Kidney (tissue), 14 donors: Measurements from ENCODE around the gene RAB33B. TPM values are rescaled to one million over a fixed set of nuclear protein-coding genes. Genes with fewer than 3 reads are reported as not detected.

Experiments
- DNase-seq, 5 donors: peaks; one replicate each; pipeline ENCODE4 v3.0.0-alpha.2; 2013 to 2020
- FAIRE-seq: peaks from 2 replicates; lab custom pipeline; 2012; peaks lifted over from hg19 to GRCh38; lab: Jason Lieb, UNC
- H3K27ac ChIP-seq, 2 donors: one replicate each; pipeline ENCODE4 v1.7.0; 2013; ENCODE audit warnings: low read depth in 2 of 2, low read length in 2 of 2, inconsistent platforms in 1 of 2
- H3K27me3 ChIP-seq: one replicate; pipeline ENCODE4 v1.7.1; 2013; ENCODE audit warnings: low read length, inconsistent platforms; ENCODE audit not compliant: control insufficient read depth, insufficient read depth
- H3K36me3 ChIP-seq, 3 donors: one replicate each; pipeline versions ENCODE4 v1.7.0 to v1.7.1; 2013; ENCODE audit warnings: low read length in 3 of 3, control low read depth in 1 of 3, inconsistent platforms in 1 of 3; ENCODE audit not compliant: insufficient read depth in 3 of 3, control insufficient read depth in 2 of 3
- H3K4me1 ChIP-seq, 3 donors: one replicate each; pipeline versions ENCODE4 v1.7.0 to v1.7.1; 2013; ENCODE audit warnings: low read length in 3 of 3, inconsistent platforms in 1 of 3, low read depth in 1 of 3; ENCODE audit not compliant: control insufficient read depth in 2 of 3, insufficient read depth in 2 of 3
- H3K4me3 ChIP-seq, 3 donors: one replicate each; pipeline versions ENCODE4 v1.7.0 to v1.8.1; 2013; ENCODE audit warnings: low read length in 3 of 3, control low read depth in 1 of 3, inconsistent platforms in 1 of 3
- H3K9ac ChIP-seq, 3 donors: one replicate each; pipeline versions ENCODE4 v1.7.0 to v1.7.1; 2013; ENCODE audit warnings: low read length in 3 of 3, control low read depth in 1 of 3, inconsistent platforms in 1 of 3
- H3K9me3 ChIP-seq, 3 donors: one replicate each; pipeline versions ENCODE4 v1.7.0 to v1.7.1; 2013; ENCODE audit warnings: low read length in 3 of 3, control low read depth in 1 of 3, inconsistent platforms in 1 of 3; ENCODE audit not compliant: control insufficient read depth in 2 of 3, insufficient read depth in 1 of 3
- CTCF ChIP-seq: IDR thresholded peaks from 3 replicates; pipeline ENCODE4 v1.5.1; 2012; ENCODE audit warnings: mild to moderate bottlenecking, moderate library complexity, borderline replicate concordance; ENCODE audit not compliant: insufficient read depth; ENCODE audit errors: extremely low read depth
- intact Hi-C: fragments of 100-400 bp; cut with DNase I; formaldehyde crosslinking; loops from one replicate; pipeline ENCODE4 v1.11.1; 2022
- polyA plus RNA-seq: library from polyadenylated mRNA; stranded (reverse); fragments of 350-450 nt; fragmentation: Illumina TruSeq; extraction: RNeasy Lipid Tissue Mini Kit (QIAGEN cat#74804); gene quantifications from one replicate; pipeline ENCODE4 v1.2.3, GENCODE V29; 2014; ENCODE audit warnings: low read depth, low replicate concordance; ENCODE audit not compliant: insufficient read depth
- total RNA-seq: library from RNA; stranded (reverse); fragmentation: NEBNext Ultra II Directional; extraction: Animal tissue kit (Norgen Biotek cat#: 25700); gene quantifications from one replicate; pipeline ENCODE4 v1.2.1, GENCODE V29; 2021
- donor health status: control.
- donor health status: control.
- donor health status: control.
- donor health status: control.
- donor health status: control.
- donor health status: DM: yes; HTN: yes; CAD: no.
- donor health status: Normal renal cell carcinoma (clear cell type).

The RAB33B gene
- total and polyA plus RNA-seq, 2 donors from 2014 or later, result 2.5 to 9.8 TPM

- DNase-seq, result no peak
- H3K9me3 ChIP-seq, result no peaks in the 10 kb centered on the region
- no peak for TF ChIP-seq CTCF
- H3K4me1 ChIP-seq, result peaks cover 0 to 2% (median 0%) of the 10 kb centered on the region in 3 donors
- FAIRE-seq, result no peak
- intact Hi-C loops, result no loop called here
- no peak overlapping the region for H3K27ac ChIP-seq
- H3K27me3 ChIP-seq, result no peaks in the 10 kb centered on the region
- H3K9ac ChIP-seq, result no peak overlapping the region
- no peak overlapping the region for H3K4me3 ChIP-seq
- peaks cover 0 to 5% (median 3%) of the 10 kb centered on the region in 3 donors for H3K36me3 ChIP-seq
Measured at GRCh38 chr4:139525414-139525813, 71.5 kb downstream of the RAB33B start.

Other genes starting within 250 kb of the RAB33B start
- 0.25 TPM for gene MGARP, start 173.9 kb upstream of the RAB33B start, total RNA-seq
- gene MGARP, start 173.9 kb upstream of the RAB33B start, polyA plus RNA-seq, result 4.3 TPM
- gene NAA15, start 152.6 kb upstream of the RAB33B start, total RNA-seq, result 38.8 TPM
- 7.0 TPM for gene NAA15, start 152.6 kb upstream of the RAB33B start, polyA plus RNA-seq
- 75.9 TPM for gene NDUFC1, start 151.6 kb upstream of the RAB33B start, total RNA-seq
- gene NDUFC1, start 151.6 kb upstream of the RAB33B start, polyA plus RNA-seq, result 378 TPM
- 29.1 TPM for gene SETD7, start 102.1 kb downstream of the RAB33B start, total RNA-seq
- gene SETD7, start 102.1 kb downstream of the RAB33B start, polyA plus RNA-seq, result 6.5 TPM
- 62.8 TPM for gene MGST2, start 211.7 kb downstream of the RAB33B start, total RNA-seq
- gene MGST2, start 211.7 kb downstream of the RAB33B start, polyA plus RNA-seq, result 168 TPM